Endodermal cell (in vitro differentiated cells): ENCODE results near the gene PRUNE1. TPM values are rescaled to one million over a fixed set of nuclear protein-coding genes. Genes with fewer than 3 reads are reported as not detected.

ENCODE experiments used
- DNase-seq: peaks from one replicate; pipeline ENCODE4 v3.0.0-alpha.2; 2017
- H3K27ac ChIP-seq: 2 replicates; pipeline ENCODE4 v1.5.1; 2013; ENCODE audit warnings: mild to moderate bottlenecking, low read depth, low read length, moderate library complexity
- H3K27me3 ChIP-seq: 2 replicates; pipeline ENCODE4 v1.6.1; 2013; ENCODE audit warnings: mild to moderate bottlenecking, low read length, moderate library complexity; ENCODE audit not compliant: insufficient read depth, control insufficient read depth, poor library complexity, severe bottlenecking
- H3K36me3 ChIP-seq: 2 replicates; pipeline ENCODE4 v1.7.0; 2013; ENCODE audit warnings: mild to moderate bottlenecking, low read length, moderate library complexity; ENCODE audit not compliant: control insufficient read depth, insufficient read depth
- H3K4me1 ChIP-seq: one replicate; pipeline ENCODE4 v1.7.0; 2013; ENCODE audit warnings: low read length; ENCODE audit not compliant: control insufficient read depth, insufficient read depth
- H3K4me3 ChIP-seq: 2 replicates; pipeline ENCODE4 v1.5.1; 2013; ENCODE audit warnings: mild to moderate bottlenecking, low read length, moderate library complexity
- H3K9ac ChIP-seq: 2 replicates; pipeline ENCODE4 v1.6.1; 2013; ENCODE audit warnings: mild to moderate bottlenecking, low read length, moderate library complexity; ENCODE audit not compliant: poor library complexity, severe bottlenecking; ENCODE audit errors: extremely low read depth
- H3K9me3 ChIP-seq: 2 replicates; pipeline ENCODE4 v1.6.1; 2013; ENCODE audit warnings: mild to moderate bottlenecking, low read length, moderate library complexity; ENCODE audit not compliant: control insufficient read depth
- H3K27ac Mint-ChIP-seq: 2 replicates; pipeline ENCODE4 v1.8.0; 2020; ENCODE audit warnings: mixed read lengths
- H3K27me3 Mint-ChIP-seq: 2 replicates; pipeline ENCODE4 v1.8.0; 2021; ENCODE audit warnings: mild to moderate bottlenecking, mixed read lengths; ENCODE audit not compliant: insufficient read depth
- H3K36me3 Mint-ChIP-seq: 2 replicates; pipeline ENCODE4 v1.8.0; 2020; ENCODE audit warnings: low read depth, mixed read lengths
- H3K4me1 Mint-ChIP-seq: 2 replicates; pipeline ENCODE4 v1.8.0; 2020; ENCODE audit warnings: mixed read lengths
- H3K4me3 Mint-ChIP-seq: 2 replicates; pipeline ENCODE4 v1.8.0; 2020; ENCODE audit warnings: mild to moderate bottlenecking, moderate library complexity, mixed read lengths
- H3K9me3 Mint-ChIP-seq: 2 replicates; pipeline ENCODE4 v1.8.0; 2020; ENCODE audit warnings: mild to moderate bottlenecking, mixed read lengths
- WGBS, 2 experiments: methylation state at CpG; one replicate each; pipeline versions ENCODE4 v1.1.5 to v1.1.7; 2013; ENCODE audit warnings: missing lambda C conversion rate in 2 of 2, mixed read lengths in 1 of 2; ENCODE audit not compliant: insufficient coverage in 1 of 2, insufficient read length in 1 of 2; 5-methylcytosine and 5-hydroxymethylcytosine counted together
- total RNA-seq, 2 donors: library from RNA; stranded (reverse); fragmentation: NEBNext Ultra II Directional in 1 of 2; extraction: Animal tissue kit (Norgen Biotek cat#: 25700) in 1 of 2; gene quantifications; 2 replicates in 1 of 2; 3 replicates in 1 of 2; pipeline ENCODE4 v1.2.1, GENCODE V29; 2021
- TF ChIP-seq, protein P1 (sequence below): fragments of 200-600 bp; sonication (generic); conservative IDR thresholded peaks from 2 replicates; pipeline ENCODE4 v1.5.0; 2021; ENCODE audit warnings: antibody characterized with exemption, mild to moderate bottlenecking

The PRUNE1 gene
- total RNA-seq, 2 donors from 2014 or later = 23.8 to 29.3 TPM

- H3K36me3 ChIP-seq = no peaks in the 10 kb centered on the region
- no peak for DNase-seq
- no peaks in the 10 kb centered on the region for H3K9me3 ChIP-seq
- TF ChIP-seq, protein P1, sequence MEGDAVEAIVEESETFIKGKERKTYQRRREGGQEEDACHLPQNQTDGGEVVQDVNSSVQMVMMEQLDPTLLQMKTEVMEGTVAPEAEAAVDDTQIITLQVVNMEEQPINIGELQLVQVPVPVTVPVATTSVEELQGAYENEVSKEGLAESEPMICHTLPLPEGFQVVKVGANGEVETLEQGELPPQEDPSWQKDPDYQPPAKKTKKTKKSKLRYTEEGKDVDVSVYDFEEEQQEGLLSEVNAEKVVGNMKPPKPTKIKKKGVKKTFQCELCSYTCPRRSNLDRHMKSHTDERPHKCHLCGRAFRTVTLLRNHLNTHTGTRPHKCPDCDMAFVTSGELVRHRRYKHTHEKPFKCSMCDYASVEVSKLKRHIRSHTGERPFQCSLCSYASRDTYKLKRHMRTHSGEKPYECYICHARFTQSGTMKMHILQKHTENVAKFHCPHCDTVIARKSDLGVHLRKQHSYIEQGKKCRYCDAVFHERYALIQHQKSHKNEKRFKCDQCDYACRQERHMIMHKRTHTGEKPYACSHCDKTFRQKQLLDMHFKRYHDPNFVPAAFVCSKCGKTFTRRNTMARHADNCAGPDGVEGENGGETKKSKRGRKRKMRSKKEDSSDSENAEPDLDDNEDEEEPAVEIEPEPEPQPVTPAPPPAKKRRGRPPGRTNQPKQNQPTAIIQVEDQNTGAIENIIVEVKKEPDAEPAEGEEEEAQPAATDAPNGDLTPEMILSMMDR = no peak
- Mint-ChIP-seq H3K9me3 (no peaks in the 10 kb centered on the region), H3K36me3 (no peaks in the 10 kb centered on the region), H3K4me1 (peaks cover 37% of the 10 kb centered on the region), H3K27ac (peak overlapping the region; percentile 96), H3K4me3 (peak overlapping the region; percentile 98), H3K27me3 (no peaks in the 10 kb centered on the region)
- H3K4me3 ChIP-seq = peak overlapping the region; percentile 81
- H3K9ac ChIP-seq = peak overlapping the region; percentile 57
- H3K27ac ChIP-seq = no peak overlapping the region
- H3K4me1 ChIP-seq = peaks cover 9% of the 10 kb centered on the region
- 79 to 88% methylated on average over 2 to 3 of the region's 4 CpGs for WGBS, 2 experiments
- no peaks in the 10 kb centered on the region for H3K27me3 ChIP-seq
Observed at GRCh38 chr1:151005729-151006319, 2.4 kb upstream of the PRUNE1 start.

GRCh38 chr1:151006327-151007052, 1.8 kb upstream of the PRUNE1 start, which contains the start of gene MINDY1:
Gene MINDY1, minus strand, starts transcription at chr1:151006902. Its CDS starts 4,285 bp downstream, at chr1:151002617.
- no peaks in the 10 kb centered on the region for H3K9me3 ChIP-seq
- H3K27me3 Mint-ChIP-seq = no peaks in the 10 kb centered on the region
- TF ChIP-seq, protein P1 = peak; percentile 72
- peaks cover 9% of the 10 kb centered on the region for H3K4me1 ChIP-seq
- WGBS, 2 experiments = 18 to 20% methylated on average over 10 to 18 of the region's 18 CpGs
- peak within 1 kb of the TSS; percentile 96 for H3K27ac Mint-ChIP-seq
- H3K27ac ChIP-seq = peak within 1 kb of the TSS; percentile 88
- no peaks in the 10 kb centered on the region for H3K9me3 Mint-ChIP-seq
- no peaks in the 10 kb centered on the region for H3K36me3 Mint-ChIP-seq
- peak; percentile 91 for DNase-seq
- H3K9ac ChIP-seq = peak within 1 kb of the TSS; percentile 85
- peaks cover 37% of the 10 kb centered on the region for H3K4me1 Mint-ChIP-seq
- H3K36me3 ChIP-seq = no peaks in the 10 kb centered on the region
- peak within 1 kb of the TSS; percentile 98 for H3K4me3 Mint-ChIP-seq
- H3K4me3 ChIP-seq = peak within 1 kb of the TSS; percentile 97
- H3K27me3 ChIP-seq = no peaks in the 10 kb centered on the region

- Histone ChIP-seq H3K36me3 (no peaks in the 10 kb centered on the region), H3K27ac (peak overlapping the region; percentile 88), H3K27me3 (no peaks in the 10 kb centered on the region), H3K9ac (peak overlapping the region; percentile 85), H3K4me3 (peak overlapping the region; percentile 97), H3K4me1 (peaks cover 9% of the 10 kb centered on the region), H3K9me3 (no peaks in the 10 kb centered on the region)
- Mint-ChIP-seq H3K27me3 (no peaks in the 10 kb centered on the region), H3K4me3 (peak overlapping the region; percentile 98), H3K9me3 (no peaks in the 10 kb centered on the region), H3K27ac (peak overlapping the region; percentile 96), H3K36me3 (no peaks in the 10 kb centered on the region), H3K4me1 (peaks cover 34% of the 10 kb centered on the region)
- TF ChIP-seq, protein P1 = no peak
- DNase-seq = no peak
- WGBS, 2 experiments = 39 to 49% methylated on average over 3 to 4 of the region's 4 CpGs
Observed at GRCh38 chr1:151007853-151008243, 401 bp upstream of the PRUNE1 start.
